H9 (cell line): ENCODE data around the gene FUT6. TPM values are rescaled to one million over a fixed set of nuclear protein-coding genes. Genes with fewer than 3 reads are reported as not detected.
"Not testable (repeated sequence)": the region's sequence is repeated elsewhere in the genome, so short reads cannot be mapped to it uniquely, and the experiment has no call there.

Source experiments
- DNase-seq: peaks from one replicate; pipeline ENCODE4 v3.0.0-alpha.2; 2017
- H2AFZ ChIP-seq: one replicate; pipeline ENCODE4 v1.6.1; 2013; ENCODE audit warnings: mild to moderate bottlenecking, low read length, control low read depth, moderate library complexity
- H2AK5ac ChIP-seq: 2 replicates; pipeline ENCODE4 v1.6.1; 2013; ENCODE audit warnings: low read length, control low read depth, mixed read lengths; ENCODE audit not compliant: insufficient read length
- H2BK120ac ChIP-seq: one replicate; pipeline ENCODE4 v1.6.1; 2013; ENCODE audit warnings: low read depth, mild to moderate bottlenecking, low read length, control low read depth, inconsistent platforms; ENCODE audit not compliant: poor library complexity, severe bottlenecking
- H2BK12ac ChIP-seq: 2 replicates; pipeline ENCODE4 v1.6.1; 2013; ENCODE audit warnings: low read length, control low read depth, mixed read lengths, low read depth; ENCODE audit not compliant: insufficient read length
- H2BK15ac ChIP-seq: 2 replicates; pipeline ENCODE4 v1.6.1; 2013; ENCODE audit warnings: low read depth, low read length, control low read depth
- H2BK20ac ChIP-seq: one replicate; pipeline ENCODE4 v1.6.1; 2013; ENCODE audit warnings: low read depth, mild to moderate bottlenecking, low read length, control low read depth, inconsistent platforms; ENCODE audit not compliant: poor library complexity, severe bottlenecking
- H2BK5ac ChIP-seq: 2 replicates; pipeline ENCODE4 v1.6.1; 2013; ENCODE audit warnings: low read length, control low read depth, mixed read lengths; ENCODE audit not compliant: insufficient read length
- H3K14ac ChIP-seq: 2 replicates; pipeline ENCODE4 v1.6.1; 2013; ENCODE audit warnings: low read length, control low read depth; ENCODE audit not compliant: insufficient read depth
- H3K18ac ChIP-seq: 2 replicates; pipeline ENCODE4 v1.6.1; 2013; ENCODE audit warnings: low read depth, mild to moderate bottlenecking, mixed read lengths, low read length, control low read depth; ENCODE audit not compliant: insufficient read length
- H3K23ac ChIP-seq: 2 replicates; pipeline ENCODE4 v1.6.1; 2013; ENCODE audit warnings: low read length, control low read depth, mixed read lengths, low read depth; ENCODE audit not compliant: insufficient read length
- H3K23me2 ChIP-seq: 2 replicates; pipeline ENCODE4 v1.6.1; 2013; ENCODE audit warnings: low read depth, mild to moderate bottlenecking, mixed read lengths, low read length, control low read depth; ENCODE audit not compliant: insufficient read length, poor library complexity, severe bottlenecking
- H3K27ac ChIP-seq: 2 replicates; pipeline ENCODE4 v1.5.1; 2013; ENCODE audit warnings: low read length, control low read depth, mixed read lengths, low read depth; ENCODE audit not compliant: insufficient read length
- H3K27me3 ChIP-seq: 2 replicates; pipeline ENCODE4 v1.6.1; 2013; ENCODE audit warnings: low read length, control low read depth, inconsistent platforms; ENCODE audit not compliant: insufficient read depth
- H3K4ac ChIP-seq: 2 replicates; pipeline ENCODE4 v1.6.1; 2013; ENCODE audit warnings: low read depth, mild to moderate bottlenecking, control low read depth, inconsistent platforms, low read length, moderate library complexity
- H3K4me1 ChIP-seq: 2 replicates; pipeline ENCODE4 v1.6.1; 2013; ENCODE audit warnings: low read length, control low read depth, inconsistent platforms; ENCODE audit not compliant: insufficient read depth
- H3K4me2 ChIP-seq: 2 replicates; pipeline ENCODE4 v1.6.1; 2013; ENCODE audit warnings: low read length, control low read depth, mixed read lengths; ENCODE audit not compliant: insufficient read length, insufficient read depth
- H3K56ac ChIP-seq: 2 replicates; pipeline ENCODE4 v1.6.1; 2013; ENCODE audit warnings: low read depth, mild to moderate bottlenecking, mixed read lengths, low read length, control low read depth; ENCODE audit not compliant: insufficient read length
- H3K79me1 ChIP-seq: 2 replicates; pipeline ENCODE4 v1.6.1; 2013; ENCODE audit warnings: low read depth, mild to moderate bottlenecking, moderate library complexity, low read length, control low read depth, inconsistent platforms; ENCODE audit not compliant: insufficient read depth, poor library complexity, severe bottlenecking
- H3K79me2 ChIP-seq: 2 replicates; pipeline ENCODE4 v1.6.1; 2013; ENCODE audit warnings: low read length, control low read depth, inconsistent platforms; ENCODE audit not compliant: insufficient read depth
- H3K9ac ChIP-seq: 2 replicates; pipeline ENCODE4 v1.6.1; 2013; ENCODE audit warnings: low read length, control low read depth, mixed read lengths; ENCODE audit not compliant: insufficient read length; ENCODE audit errors: extremely low read depth
- H3K9me3 ChIP-seq: one replicate; pipeline ENCODE4 v1.6.1; 2013; ENCODE audit warnings: low read depth, low read length, inconsistent platforms; ENCODE audit not compliant: control insufficient read depth
- H3T11ph ChIP-seq: one replicate; pipeline ENCODE4 v1.6.1; 2013; ENCODE audit warnings: mild to moderate bottlenecking, low read length, control low read depth, inconsistent platforms
- H4K20me1 ChIP-seq: one replicate; pipeline ENCODE4 v1.6.1; 2013; ENCODE audit not compliant: control insufficient read depth, insufficient read length, insufficient read depth
- H4K5ac ChIP-seq: 2 replicates; pipeline ENCODE4 v1.6.1; 2013; ENCODE audit warnings: low read depth, mild to moderate bottlenecking, mixed read lengths, low read length, control low read depth; ENCODE audit not compliant: insufficient read length
- H4K8ac ChIP-seq: replicated peaks from 2 replicates; pipeline ENCODE4 v1.6.1; 2013; ENCODE audit warnings: low read length, control low read depth, mixed read lengths, low read depth; ENCODE audit not compliant: insufficient read length
- H4K91ac ChIP-seq: 2 replicates; pipeline ENCODE4 v1.6.1; 2013; ENCODE audit warnings: low read depth, mild to moderate bottlenecking, moderate library complexity, mixed read lengths, low read length, control low read depth; ENCODE audit not compliant: insufficient read length
- H3K27ac Mint-ChIP-seq, 3 experiments: 2 replicates in 2 of 3; 3 replicates in 1 of 3; pipeline ENCODE4 v1.8.0; 2020 to 2021; ENCODE audit warnings: mixed read lengths in 3 of 3, mild to moderate bottlenecking in 1 of 3, moderate library complexity in 1 of 3
- H3K27me3 Mint-ChIP-seq: 2 replicates; pipeline ENCODE4 v1.8.0; 2021; ENCODE audit warnings: low read depth, mild to moderate bottlenecking, moderate library complexity, mixed read lengths
- H3K36me3 Mint-ChIP-seq, 3 experiments: 2 replicates in 2 of 3; 3 replicates in 1 of 3; pipeline ENCODE4 v1.8.0; 2020 to 2021; ENCODE audit warnings: low read depth in 3 of 3, mixed read lengths in 3 of 3; ENCODE audit not compliant: insufficient read depth in 1 of 3
- H3K4me1 Mint-ChIP-seq, 2 experiments: 2 replicates each; pipeline ENCODE4 v1.8.0; 2020; ENCODE audit warnings: mixed read lengths in 2 of 2
- H3K4me3 Mint-ChIP-seq, 2 experiments: 2 replicates in 1 of 2; 3 replicates in 1 of 2; pipeline ENCODE4 v1.8.0; 2020 to 2021; ENCODE audit warnings: mild to moderate bottlenecking in 2 of 2, mixed read lengths in 2 of 2, moderate library complexity in 1 of 2
- H3K9me3 Mint-ChIP-seq, 2 experiments: 2 replicates in 1 of 2; 3 replicates in 1 of 2; pipeline ENCODE4 v1.8.0; 2020; ENCODE audit warnings: mild to moderate bottlenecking in 2 of 2, mixed read lengths in 2 of 2, moderate library complexity in 1 of 2
- WGBS: extraction: QIAGEN DNeasy Blood & Tissue Kit; methylation state at CpG from one replicate; pipeline ENCODE4 v1.1.7; 2013; ENCODE audit warnings: missing lambda C conversion rate, low lambda C conversion rate, mixed read lengths; ENCODE audit not compliant: insufficient read length; ENCODE audit errors: extremely low coverage; 5-methylcytosine and 5-hydroxymethylcytosine counted together
- total RNA-seq: library from RNA; stranded (reverse); gene quantifications from 2 replicates; pipeline ENCODE4 v1.2.1, GENCODE V29; 2021
- TF ChIP-seq, protein P1 (sequence below): fragments of 200-600 bp; sonication (generic); conservative IDR thresholded peaks from 3 replicates; pipeline ENCODE4 v1.8.0; 2021; ENCODE audit warnings: antibody characterized with exemption, mild to moderate bottlenecking

FUT6 gene
- total RNA-seq, 1 experiment from 2014 or later, result 0.13 TPM

DNA sequence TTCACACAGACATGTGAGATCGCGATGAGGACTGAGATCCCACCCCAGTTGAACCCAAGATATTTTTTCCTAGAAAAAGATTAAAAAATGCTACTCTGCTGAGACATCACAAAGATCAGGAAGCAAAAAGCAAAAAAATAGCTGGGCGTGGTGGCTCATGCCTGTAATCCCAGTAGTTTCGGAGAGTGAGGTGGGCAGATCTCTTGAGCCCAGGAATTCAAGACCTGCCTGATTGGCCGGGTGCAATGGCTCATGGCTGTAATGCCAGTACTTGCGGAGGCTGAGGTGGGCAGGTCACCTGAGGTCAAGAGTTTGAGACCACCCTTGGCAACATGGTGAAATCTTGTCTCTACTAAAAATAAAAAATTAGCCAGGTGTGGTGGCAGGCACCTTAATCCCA is 10.7 kb upstream of the FUT6 start:
- Mint-ChIP-seq H3K27ac (no peak overlapping the region), H3K36me3 (no peaks in the 10 kb centered on the region), H3K4me3 (no peak overlapping the region), H3K9me3 (peaks cover 0 to 4% of the 10 kb centered on the region in 2 experiments; a peak in 2 of 5 replicates), H3K27me3 (peaks cover 21% of the 10 kb centered on the region), H3K4me1 (peaks cover 4 to 7% of the 10 kb centered on the region in 2 experiments; a peak in 3 of 4 replicates)
- H2BK15ac ChIP-seq, result no peak overlapping the region
- H3K14ac ChIP-seq, result no peak overlapping the region
- no peak overlapping the region for H3K27ac ChIP-seq
- TF ChIP-seq, protein P1, sequence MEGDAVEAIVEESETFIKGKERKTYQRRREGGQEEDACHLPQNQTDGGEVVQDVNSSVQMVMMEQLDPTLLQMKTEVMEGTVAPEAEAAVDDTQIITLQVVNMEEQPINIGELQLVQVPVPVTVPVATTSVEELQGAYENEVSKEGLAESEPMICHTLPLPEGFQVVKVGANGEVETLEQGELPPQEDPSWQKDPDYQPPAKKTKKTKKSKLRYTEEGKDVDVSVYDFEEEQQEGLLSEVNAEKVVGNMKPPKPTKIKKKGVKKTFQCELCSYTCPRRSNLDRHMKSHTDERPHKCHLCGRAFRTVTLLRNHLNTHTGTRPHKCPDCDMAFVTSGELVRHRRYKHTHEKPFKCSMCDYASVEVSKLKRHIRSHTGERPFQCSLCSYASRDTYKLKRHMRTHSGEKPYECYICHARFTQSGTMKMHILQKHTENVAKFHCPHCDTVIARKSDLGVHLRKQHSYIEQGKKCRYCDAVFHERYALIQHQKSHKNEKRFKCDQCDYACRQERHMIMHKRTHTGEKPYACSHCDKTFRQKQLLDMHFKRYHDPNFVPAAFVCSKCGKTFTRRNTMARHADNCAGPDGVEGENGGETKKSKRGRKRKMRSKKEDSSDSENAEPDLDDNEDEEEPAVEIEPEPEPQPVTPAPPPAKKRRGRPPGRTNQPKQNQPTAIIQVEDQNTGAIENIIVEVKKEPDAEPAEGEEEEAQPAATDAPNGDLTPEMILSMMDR, result no peak
- H2BK5ac ChIP-seq, result no peak overlapping the region
- no peak overlapping the region for H3K23ac ChIP-seq
- no peak overlapping the region for H4K5ac ChIP-seq
- H3K79me2 ChIP-seq, result no peaks in the 10 kb centered on the region
- no peak overlapping the region for H3K9ac ChIP-seq
- no peak overlapping the region for H3T11ph ChIP-seq
- H3K27me3 ChIP-seq, result no peaks in the 10 kb centered on the region
- no peak overlapping the region for H4K91ac ChIP-seq
- H2BK120ac ChIP-seq, result no peak overlapping the region
- no peak overlapping the region for H3K4me2 ChIP-seq
- H4K20me1 ChIP-seq, result no peaks in the 10 kb centered on the region
- no peak overlapping the region for H2AK5ac ChIP-seq
- no peaks in the 10 kb centered on the region for H3K9me3 ChIP-seq
- H3K4me1 ChIP-seq, result no peaks in the 10 kb centered on the region
- H2BK20ac ChIP-seq, result no peak overlapping the region
- no peaks in the 10 kb centered on the region for H3K79me1 ChIP-seq
- WGBS, result no CpG with 5 or more reads among the region's 6 CpGs
- H3K4ac ChIP-seq, result no peak overlapping the region
- H3K56ac ChIP-seq, result no peak overlapping the region
- DNase-seq, result no peak
- no peak overlapping the region for H2BK12ac ChIP-seq
- no peak overlapping the region for H4K8ac ChIP-seq
- no peak overlapping the region for H2AFZ ChIP-seq
- no peaks in the 10 kb centered on the region for H3K23me2 ChIP-seq
- H3K18ac ChIP-seq, result no peak overlapping the region

DNA sequence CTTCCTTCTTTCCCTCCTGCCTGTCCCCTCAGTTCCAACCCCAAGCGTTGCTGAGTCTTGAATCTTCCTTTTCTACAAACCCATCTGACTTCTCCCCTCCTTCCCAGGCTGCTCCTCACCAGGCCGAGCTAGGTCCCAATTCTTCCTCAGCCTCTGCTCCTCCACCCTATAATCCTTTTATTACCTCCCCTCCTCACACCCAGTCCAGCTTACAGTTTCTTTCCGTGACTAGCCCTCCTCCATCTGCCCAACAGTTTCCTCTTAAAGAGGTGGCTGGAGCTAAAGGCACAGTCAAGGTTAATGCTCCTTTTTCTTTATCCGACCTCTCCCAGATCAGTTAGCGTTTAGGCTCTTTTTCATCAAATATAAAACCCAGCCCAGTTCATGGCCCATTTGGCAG is 9.1 kb upstream of the FUT6 start:
- H3K4me1 ChIP-seq, H4K20me1 ChIP-seq, H2BK5ac ChIP-seq, H3K4me3 Mint-ChIP-seq, H3K23me2 ChIP-seq, H3K4me2 ChIP-seq, H3K18ac ChIP-seq, H3K36me3 Mint-ChIP-seq, H3K56ac ChIP-seq, H2AFZ ChIP-seq, H3K9ac ChIP-seq, H3K9me3 ChIP-seq, H3K9me3 Mint-ChIP-seq, H4K91ac ChIP-seq, H3K14ac ChIP-seq, H3T11ph ChIP-seq, H2BK12ac ChIP-seq, H3K79me1 ChIP-seq, H2BK120ac ChIP-seq, DNase-seq, H3K27ac Mint-ChIP-seq, H3K4me1 Mint-ChIP-seq, H4K5ac ChIP-seq, H3K27ac ChIP-seq, H2BK15ac ChIP-seq, H4K8ac ChIP-seq, H2AK5ac ChIP-seq, H3K27me3 ChIP-seq, H2BK20ac ChIP-seq, H3K23ac ChIP-seq, H3K4ac ChIP-seq, H3K79me2 ChIP-seq: not testable (repeated sequence)
- no CpG with 5 or more reads among the region's 5 CpGs for WGBS
- peaks cover 20% of the 10 kb centered on the region for H3K27me3 Mint-ChIP-seq
